OCI-LY7 (cell line): ENCODE data around the gene LACC1.

Source experiments
- EZH2phosphoT487 ChIP-seq: fragments of 200-600 bp; sonication (generic); IDR thresholded peaks from 2 replicates; pipeline ENCODE4 v1.6.1; 2018; ENCODE audit warnings: low read depth, borderline replicate concordance, mild to moderate bottlenecking, mixed run types, antibody characterized with exemption, low read length, moderate library complexity, mixed read lengths
- TF ChIP-seq, protein P1 (sequence below): fragments of 200-600 bp; sonication (generic); conservative IDR thresholded peaks from 2 replicates; pipeline ENCODE4 v1.5.1; 2014; ENCODE audit warnings: mild to moderate bottlenecking, antibody characterized with exemption, low read length, moderate library complexity, mixed read lengths

DNA sequence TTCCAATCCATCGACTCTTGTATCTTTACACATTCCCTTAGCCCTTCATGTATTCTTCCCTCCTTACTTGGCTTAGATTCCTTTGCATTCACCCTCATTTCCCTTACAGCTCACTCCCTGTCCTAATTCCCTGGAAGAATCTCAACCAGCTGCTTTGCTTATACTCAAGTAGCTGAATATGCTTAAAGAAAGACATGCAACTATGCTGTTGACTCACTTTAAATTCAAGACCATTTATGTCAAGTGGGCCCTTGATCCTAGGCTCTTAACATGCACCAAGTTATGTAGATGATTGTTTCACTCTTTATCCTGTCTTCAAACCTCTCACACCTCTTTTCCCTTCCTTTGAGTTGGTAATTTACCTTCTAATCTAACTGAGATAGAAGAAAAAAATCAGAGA is 7.5 kb upstream of the LACC1 start:
- TF ChIP-seq, protein P1, sequence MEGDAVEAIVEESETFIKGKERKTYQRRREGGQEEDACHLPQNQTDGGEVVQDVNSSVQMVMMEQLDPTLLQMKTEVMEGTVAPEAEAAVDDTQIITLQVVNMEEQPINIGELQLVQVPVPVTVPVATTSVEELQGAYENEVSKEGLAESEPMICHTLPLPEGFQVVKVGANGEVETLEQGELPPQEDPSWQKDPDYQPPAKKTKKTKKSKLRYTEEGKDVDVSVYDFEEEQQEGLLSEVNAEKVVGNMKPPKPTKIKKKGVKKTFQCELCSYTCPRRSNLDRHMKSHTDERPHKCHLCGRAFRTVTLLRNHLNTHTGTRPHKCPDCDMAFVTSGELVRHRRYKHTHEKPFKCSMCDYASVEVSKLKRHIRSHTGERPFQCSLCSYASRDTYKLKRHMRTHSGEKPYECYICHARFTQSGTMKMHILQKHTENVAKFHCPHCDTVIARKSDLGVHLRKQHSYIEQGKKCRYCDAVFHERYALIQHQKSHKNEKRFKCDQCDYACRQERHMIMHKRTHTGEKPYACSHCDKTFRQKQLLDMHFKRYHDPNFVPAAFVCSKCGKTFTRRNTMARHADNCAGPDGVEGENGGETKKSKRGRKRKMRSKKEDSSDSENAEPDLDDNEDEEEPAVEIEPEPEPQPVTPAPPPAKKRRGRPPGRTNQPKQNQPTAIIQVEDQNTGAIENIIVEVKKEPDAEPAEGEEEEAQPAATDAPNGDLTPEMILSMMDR: no peak
- TF ChIP-seq EZH2phosphoT487: no peak
